SK-N-SH (cell line): ENCODE results near the gene EIF4E1B. TPM values are rescaled to one million over a fixed set of nuclear protein-coding genes. Genes with fewer than 3 reads are reported as not detected.
A peak's percentile ranks its signal among the peaks of the same experiment; 100 is the strongest.

ENCODE experiments used
- CTCF ChIA-PET: fragments of 300-600, 350-600 bp; formaldehyde crosslinking; extraction: SDS; loops from one replicate; lab custom pipeline; 2021; lab: Yijun Ruan, JAX
- POLR2A ChIA-PET: fragments of 350-600 bp; sonication (Branson Sonifier 250); formaldehyde crosslinking; extraction: SDS; loops from one replicate; lab custom pipeline; 2020; ENCODE audit warnings: antibody characterized with exemption, inconsistent platforms; lab: Yijun Ruan, JAX
- DNase-seq: peaks from one replicate; pipeline ENCODE4 v3.0.0; 2012
- H2AFZ ChIP-seq: fragments of 200-600 bp; sonication (generic); 2 replicates; pipeline ENCODE4 v1.8.1; 2016; ENCODE audit warnings: antibody characterized with exemption, mild to moderate bottlenecking, low read depth
- H3F3A ChIP-seq: fragments of 200-600 bp; sonication (generic); replicated peaks from 2 replicates; pipeline ENCODE3; 2016; ENCODE audit warnings: antibody characterized with exemption, mild to moderate bottlenecking; ENCODE audit not compliant: insufficient read depth
- H3K27ac ChIP-seq, 2 experiments: fragments of 200-500 bp in 1 of 2; fragments of 200-600 bp in 1 of 2; sonication (Bioruptor generic) in 1 of 2; sonication (generic), shearing (Covaris generic) in 1 of 2; 2 replicates each; pipeline versions ENCODE4 v1.5.1 to v1.6.1; 2014 to 2016; ENCODE audit warnings: low read depth in 2 of 2, inconsistent platforms in 1 of 2, low read length in 1 of 2, mild to moderate bottlenecking in 1 of 2, mixed read lengths in 1 of 2
- H3K27me3 ChIP-seq: fragments of 200-600 bp; sonication (generic), shearing (Covaris generic); 2 replicates; pipeline ENCODE4 v1.6.1; 2016; ENCODE audit warnings: mixed run types; ENCODE audit not compliant: insufficient read depth
- H3K36me3 ChIP-seq, 2 experiments: fragments of 200-500 bp in 1 of 2; fragments of 200-600 bp in 1 of 2; sonication (Bioruptor generic) in 1 of 2; sonication (generic) in 1 of 2; replicated peaks in 1 of 2; 2 replicates each; pipeline versions ENCODE3 to v1.5.1; 2014 to 2016; ENCODE audit warnings: low read length in 1 of 2, mild to moderate bottlenecking in 1 of 2; ENCODE audit not compliant: insufficient read depth in 2 of 2, control insufficient read depth in 1 of 2
- H3K4me1 ChIP-seq, 2 experiments: fragments of 200-500 bp in 1 of 2; fragments of 200-600 bp in 1 of 2; sonication (Bioruptor generic) in 1 of 2; sonication (generic), shearing (Covaris generic) in 1 of 2; 2 replicates each; pipeline versions ENCODE4 v1.5.1 to v1.6.1; 2014 to 2016; ENCODE audit warnings: low read depth in 1 of 2, low read length in 1 of 2, mixed run types in 1 of 2; ENCODE audit not compliant: insufficient read depth in 2 of 2, control insufficient read depth in 1 of 2
- H3K4me2 ChIP-seq: fragments of 200-600 bp; sonication (generic), shearing (Covaris generic); 2 replicates; pipeline ENCODE4 v1.6.1; 2017; ENCODE audit warnings: mixed run types
- H3K4me3 ChIP-seq, 2 experiments: fragments of 200-500 bp in 1 of 2; fragments of 200-600 bp in 1 of 2; sonication (Bioruptor generic) in 1 of 2; sonication (generic), shearing (Covaris generic) in 1 of 2; 2 replicates each; pipeline versions ENCODE4 v1.5.1 to v1.8.1; 2014 to 2016; ENCODE audit warnings: low read depth in 2 of 2, inconsistent platforms in 1 of 2, low read length in 1 of 2, mild to moderate bottlenecking in 1 of 2, mixed read lengths in 1 of 2, moderate library complexity in 1 of 2
- H3K79me2 ChIP-seq: fragments of 200-600 bp; sonication (generic); 2 replicates; pipeline ENCODE4 v1.8.1; 2017; ENCODE audit warnings: mild to moderate bottlenecking; ENCODE audit not compliant: insufficient read depth
- H3K9ac ChIP-seq: fragments of 200-600 bp; sonication (generic); 2 replicates; pipeline ENCODE4 v1.6.1; 2017; ENCODE audit warnings: mixed run types
- H3K9me2 ChIP-seq: fragments of 200-600 bp; sonication (generic); 2 replicates; pipeline ENCODE4 v1.6.1; 2017; ENCODE audit warnings: mixed run types
- H3K9me3 ChIP-seq: fragments of 200-600 bp; sonication (generic); 2 replicates; pipeline ENCODE4 v1.6.1; 2017; ENCODE audit warnings: mixed run types, mild to moderate bottlenecking, moderate library complexity
- H4K20me1 ChIP-seq: fragments of 200-600 bp; sonication (generic); 2 replicates; pipeline ENCODE4 v1.6.1; 2017; ENCODE audit warnings: mild to moderate bottlenecking, mixed run types; ENCODE audit not compliant: insufficient read depth
- CHD2 ChIP-seq: fragments of 150-350 bp; IDR thresholded peaks from 2 replicates; pipeline ENCODE4 v1.6.1; 2018; ENCODE audit warnings: low read length; ENCODE audit not compliant: partially characterized antibody
- ELF1 ChIP-seq: IDR thresholded peaks from 2 replicates; pipeline ENCODE4 v1.4.0; 2012
- EP300 ChIP-seq, 2 experiments: IDR thresholded peaks; 2 replicates each; pipeline versions ENCODE4 v1.4.0 to v1.6.1; 2012; ENCODE audit warnings: borderline replicate concordance in 1 of 2, low read depth in 1 of 2, low read length in 1 of 2
- EZH2phosphoT487 ChIP-seq: fragments of 200-600 bp; sonication (generic); IDR thresholded peaks from 2 replicates; pipeline ENCODE4 v1.6.1; 2017; ENCODE audit warnings: low read depth, mixed run types, mild to moderate bottlenecking, antibody characterized with exemption, moderate library complexity, borderline replicate concordance
- FOXM1 ChIP-seq: IDR thresholded peaks from 2 replicates; pipeline ENCODE4 v1.4.0; 2012; ENCODE audit warnings: low read depth, mild to moderate bottlenecking
- GABPA ChIP-seq: IDR thresholded peaks from 2 replicates; pipeline ENCODE4 v1.4.0; 2012; ENCODE audit warnings: low read depth, mild to moderate bottlenecking
- GATA2 ChIP-seq: sonication (generic); formaldehyde crosslinking; IDR thresholded peaks from 2 replicates; pipeline ENCODE4 v1.5.0; 2020; ENCODE audit warnings: mild to moderate bottlenecking, missing genetic modification reagents
- JUND ChIP-seq: IDR thresholded peaks from 2 replicates; pipeline ENCODE4 v1.4.0; 2012
- MXI1 ChIP-seq: IDR thresholded peaks from 2 replicates; pipeline ENCODE4 v1.6.1; 2012; ENCODE audit warnings: mild to moderate bottlenecking, low read depth, low read length, improper control_type of control experiment
- NFIC ChIP-seq: IDR thresholded peaks from 2 replicates; pipeline ENCODE4 v1.4.0; 2012; ENCODE audit warnings: borderline replicate concordance
- NRF1 ChIP-seq: IDR thresholded peaks from 2 replicates; pipeline ENCODE4 v1.6.1; 2012; ENCODE audit warnings: low read depth, mild to moderate bottlenecking, low read length
- POLR2AphosphoS5 ChIP-seq: IDR thresholded peaks from 2 replicates; pipeline ENCODE4 v1.6.1; 2012; ENCODE audit warnings: low read depth, low read length
- SMC3 ChIP-seq: IDR thresholded peaks from 2 replicates; pipeline ENCODE4 v1.6.1; 2012; ENCODE audit warnings: low read depth, low read length, improper control_type of control experiment
- TCF12 ChIP-seq: IDR thresholded peaks from 2 replicates; pipeline ENCODE4 v1.4.0; 2012
- USF1 ChIP-seq: IDR thresholded peaks from 2 replicates; pipeline ENCODE4 v1.4.0; 2012; ENCODE audit warnings: low read depth, borderline replicate concordance
- YY1 ChIP-seq: IDR thresholded peaks from 2 replicates; pipeline ENCODE4 v1.4.0; 2012; ENCODE audit warnings: low read depth, mild to moderate bottlenecking
- WGBS: methylation state at CpG from one replicate; pipeline ENCODE4 v1.1.6; 2017; ENCODE audit warnings: low lambda C conversion rate; 5-methylcytosine and 5-hydroxymethylcytosine counted together
- polyA plus RNA-seq, 3 experiments: library from polyadenylated mRNA; depleted of rRNA; stranded (reverse); fragments of >200 nt; gene quantifications; 2 replicates each; pipeline ENCODE4 v1.2.3, GENCODE V29; 2012
- TF ChIP-seq, protein P1 (sequence below): fragments of 150-350 bp; IDR thresholded peaks from 2 replicates; pipeline ENCODE4 v1.6.1; 2016; ENCODE audit warnings: mild to moderate bottlenecking, low read depth, low read length
- TF ChIP-seq, protein P2 (sequence below): IDR thresholded peaks from 2 replicates; pipeline ENCODE4 v1.4.0; 2012; ENCODE audit warnings: low read depth
- TF ChIP-seq, protein P3 (sequence below): IDR thresholded peaks from 2 replicates; pipeline ENCODE4 v1.4.0; 2012; ENCODE audit warnings: low read depth, borderline replicate concordance

The EIF4E1B gene
- polyA plus RNA-seq, 1 of the 3 experiments (the other 2 are of a cell fraction): not detected

GRCh38 chr5:176661676-176662075, 31.2 kb downstream of the EIF4E1B start (continued):
- TF ChIP-seq EP300 (IDR thresholded peaks at IDR 0.05; ENCODE audit: borderline replicate concordance in 1 of 2, low read depth in 1 of 2, low read length in 1 of 2) (no peak), USF1 (no peak), EZH2phosphoT487 (no peak)
- TF ChIP-seq, protein P1, sequence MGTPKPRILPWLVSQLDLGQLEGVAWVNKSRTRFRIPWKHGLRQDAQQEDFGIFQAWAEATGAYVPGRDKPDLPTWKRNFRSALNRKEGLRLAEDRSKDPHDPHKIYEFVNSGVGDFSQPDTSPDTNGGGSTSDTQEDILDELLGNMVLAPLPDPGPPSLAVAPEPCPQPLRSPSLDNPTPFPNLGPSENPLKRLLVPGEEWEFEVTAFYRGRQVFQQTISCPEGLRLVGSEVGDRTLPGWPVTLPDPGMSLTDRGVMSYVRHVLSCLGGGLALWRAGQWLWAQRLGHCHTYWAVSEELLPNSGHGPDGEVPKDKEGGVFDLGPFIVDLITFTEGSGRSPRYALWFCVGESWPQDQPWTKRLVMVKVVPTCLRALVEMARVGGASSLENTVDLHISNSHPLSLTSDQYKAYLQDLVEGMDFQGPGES: no peak

GRCh38 chr5:176662371-176663333, 32.2 kb downstream of the EIF4E1B start:
- Histone ChIP-seq H3K4me3 (no peak overlapping the region), H3K36me3 (peaks cover 1 to 2% of the 10 kb centered on the region in 2 experiments), H3K27me3 (no peaks in the 10 kb centered on the region; the same call in 1 of the 2 replicates), H3K9me2 (no peaks in the 10 kb centered on the region), H3K79me2 (no peaks in the 10 kb centered on the region), H3K4me1 (peaks cover 0 to 23% of the 10 kb centered on the region in 2 experiments; a peak in 1 of 4 replicates), H3K9ac (no peak overlapping the region), H3F3A (no peaks in the 10 kb centered on the region), H4K20me1 (peaks cover 5% of the 10 kb centered on the region; the same call in 1 of the 2 replicates), H3K4me2 (no peak overlapping the region), H3K27ac (peak overlapping the region in 1 of 2 experiments; percentile 24; a peak in 1 of 4 replicates), H2AFZ (no peak overlapping the region), H3K9me3 (no peaks in the 10 kb centered on the region)
- POLR2A ChIA-PET: interaction anchor here (0.9 kb wide), 1 partner anchor 140 kb away, joined by 4 read pairs; no protein-coding TSS in a partner anchor
- WGBS: 70% methylated on average over 7 of the region's 21 CpGs
- CTCF ChIA-PET: interaction anchor here (0.6 to 3.0 kb wide), 13 partner anchors 10 to 464 kb away, joined by 3 to 33 read pairs (median 4); no protein-coding TSS in a partner anchor
- peak; percentile 86 for DNase-seq
- peak in 1 of 2 experiments; percentile 61; a peak in 1 of 4 replicates for TF ChIP-seq EP300 (IDR thresholded peaks at IDR 0.05; ENCODE audit: borderline replicate concordance in 1 of 2, low read depth in 1 of 2, low read length in 1 of 2)
- TF ChIP-seq CHD2: peak; percentile 26
- TF ChIP-seq NFIC: no peak
- no peak for TF ChIP-seq JUND
- no peak; the same call in 1 of the 2 replicates for TF ChIP-seq GATA2 (CRISPR knock-in tag)
- no peak for TF ChIP-seq SMC3
- TF ChIP-seq MXI1: peak; percentile 53; the same call in 1 of the 2 replicates

DNA sequence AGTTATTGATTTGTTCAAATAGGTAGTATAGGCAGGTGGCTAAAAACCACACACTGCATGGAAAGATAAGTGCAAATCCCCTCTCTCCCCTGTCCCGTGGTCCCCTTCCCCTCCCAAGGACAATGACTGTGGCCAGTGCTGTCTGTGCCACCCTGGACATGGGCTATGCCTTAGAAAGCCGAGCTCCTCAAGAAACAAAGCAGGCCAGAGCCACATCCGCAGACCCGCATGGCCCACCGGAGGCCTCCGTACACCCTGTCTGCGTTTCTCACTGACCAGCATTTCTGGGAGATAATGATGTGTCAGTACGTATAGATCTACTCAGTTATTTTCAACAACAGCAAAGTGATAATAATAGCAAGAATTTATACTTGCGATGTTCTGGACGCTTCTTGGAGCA, 33.1 kb downstream of the EIF4E1B start:
- no peak overlapping the region for H3K4me3 ChIP-seq
- H3K9me3 ChIP-seq: no peaks in the 10 kb centered on the region
- WGBS: 86% methylated on average over 7 of the region's 10 CpGs
- no peak overlapping the region for H3K9ac ChIP-seq
- no peaks in the 10 kb centered on the region for H4K20me1 ChIP-seq
- H3K4me2 ChIP-seq: no peak overlapping the region
- no peaks in the 10 kb centered on the region for H3K9me2 ChIP-seq
- CTCF ChIA-PET: interaction anchor here (0.7 to 3.0 kb wide), 8 partner anchors 9 to 408 kb away, joined by 3 to 14 read pairs (median 4); no protein-coding TSS in a partner anchor
- H3F3A ChIP-seq: no peaks in the 10 kb centered on the region
- H3K4me1 ChIP-seq: peaks cover 0 to 19% of the 10 kb centered on the region in 2 experiments; a peak in 1 of 4 replicates
- POLR2A ChIA-PET: no interaction called here
- no peaks in the 10 kb centered on the region for H3K36me3 ChIP-seq
- H3K27me3 ChIP-seq: no peaks in the 10 kb centered on the region; the same call in 1 of the 2 replicates
- no peak overlapping the region for H3K27ac ChIP-seq
- H3K79me2 ChIP-seq: no peaks in the 10 kb centered on the region
- H2AFZ ChIP-seq: no peak overlapping the region
- no peak for DNase-seq
- TF ChIP-seq ELF1 (no peak), POLR2AphosphoS5 (no peak), NRF1 (no peak), TCF12 (no peak), EP300 (IDR thresholded peaks at IDR 0.05; ENCODE audit: borderline replicate concordance in 1 of 2, low read depth in 1 of 2, low read length in 1 of 2) (no peak), YY1 (no peak), GABPA (no peak), FOXM1 (no peak)
- TF ChIP-seq, protein P1: no peak
- TF ChIP-seq, protein P2, sequence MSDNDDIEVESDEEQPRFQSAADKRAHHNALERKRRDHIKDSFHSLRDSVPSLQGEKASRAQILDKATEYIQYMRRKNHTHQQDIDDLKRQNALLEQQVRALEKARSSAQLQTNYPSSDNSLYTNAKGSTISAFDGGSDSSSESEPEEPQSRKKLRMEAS: no peak
- TF ChIP-seq, protein P3, sequence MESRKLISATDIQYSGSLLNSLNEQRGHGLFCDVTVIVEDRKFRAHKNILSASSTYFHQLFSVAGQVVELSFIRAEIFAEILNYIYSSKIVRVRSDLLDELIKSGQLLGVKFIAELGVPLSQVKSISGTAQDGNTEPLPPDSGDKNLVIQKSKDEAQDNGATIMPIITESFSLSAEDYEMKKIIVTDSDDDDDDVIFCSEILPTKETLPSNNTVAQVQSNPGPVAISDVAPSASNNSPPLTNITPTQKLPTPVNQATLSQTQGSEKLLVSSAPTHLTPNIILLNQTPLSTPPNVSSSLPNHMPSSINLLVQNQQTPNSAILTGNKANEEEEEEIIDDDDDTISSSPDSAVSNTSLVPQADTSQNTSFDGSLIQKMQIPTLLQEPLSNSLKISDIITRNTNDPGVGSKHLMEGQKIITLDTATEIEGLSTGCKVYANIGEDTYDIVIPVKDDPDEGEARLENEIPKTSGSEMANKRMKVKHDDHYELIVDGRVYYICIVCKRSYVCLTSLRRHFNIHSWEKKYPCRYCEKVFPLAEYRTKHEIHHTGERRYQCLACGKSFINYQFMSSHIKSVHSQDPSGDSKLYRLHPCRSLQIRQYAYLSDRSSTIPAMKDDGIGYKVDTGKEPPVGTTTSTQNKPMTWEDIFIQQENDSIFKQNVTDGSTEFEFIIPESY: no peak
